ENCODE data around the gene TNFRSF4. TPM values are rescaled to one million over a fixed set of nuclear protein-coding genes. Genes with fewer than 3 reads are reported as not detected.

Gene TNFRSF4
- 1 to 10 TPM; 2.8 to 3.5 TPM for total RNA-seq
- polyA plus RNA-seq (ENCODE audit: insufficient read length in 6 of 6) = 1 to 10 TPM; 2.0 to 4.5 (median 2.9) TPM
- long read RNA-seq, donor 1 = 0 reads
- long read RNA-seq, donor 2, partial matches to known transcripts = 0 of 1 reads
- long read RNA-seq, donor 2, other reads (novel, unspliced or antisense) = 0 of 1 reads
- long read RNA-seq, donor 3 = 0 reads
- long read RNA-seq, donor 4, partial matches to known transcripts = 4 of 9 reads
- long read RNA-seq, donor 4, other reads (novel, unspliced or antisense) = 2 of 9 reads
- long read RNA-seq, donor 5 = 0 reads
- long read RNA-seq, donor 6, partial matches to known transcripts = 0 of 1 reads
- long read RNA-seq, donor 6, other reads (novel, unspliced or antisense) = 0 of 1 reads
- long read RNA-seq, donor 7 = 0 reads
- long read RNA-seq, donor 8, partial matches to known transcripts = 0 of 3 reads
- long read RNA-seq, donor 8, other reads (novel, unspliced or antisense) = 0 of 3 reads
- long read RNA-seq, donor 9 = 0 reads
- long read RNA-seq, donor 10, transcript TNFRSF4-201 (7 exons, 1,068 nt) = major isoform, 5 of 9 reads
- long read RNA-seq, donor 10, partial matches to known transcripts = 3 of 9 reads
- long read RNA-seq, donor 10, other reads (novel, unspliced or antisense) = 1 of 9 reads
- long read RNA-seq, donor 11, partial matches to known transcripts = 0 of 1 reads
- long read RNA-seq, donor 11, other reads (novel, unspliced or antisense) = 0 of 1 reads
- long read RNA-seq, donor 12 = 0 reads

DNA sequence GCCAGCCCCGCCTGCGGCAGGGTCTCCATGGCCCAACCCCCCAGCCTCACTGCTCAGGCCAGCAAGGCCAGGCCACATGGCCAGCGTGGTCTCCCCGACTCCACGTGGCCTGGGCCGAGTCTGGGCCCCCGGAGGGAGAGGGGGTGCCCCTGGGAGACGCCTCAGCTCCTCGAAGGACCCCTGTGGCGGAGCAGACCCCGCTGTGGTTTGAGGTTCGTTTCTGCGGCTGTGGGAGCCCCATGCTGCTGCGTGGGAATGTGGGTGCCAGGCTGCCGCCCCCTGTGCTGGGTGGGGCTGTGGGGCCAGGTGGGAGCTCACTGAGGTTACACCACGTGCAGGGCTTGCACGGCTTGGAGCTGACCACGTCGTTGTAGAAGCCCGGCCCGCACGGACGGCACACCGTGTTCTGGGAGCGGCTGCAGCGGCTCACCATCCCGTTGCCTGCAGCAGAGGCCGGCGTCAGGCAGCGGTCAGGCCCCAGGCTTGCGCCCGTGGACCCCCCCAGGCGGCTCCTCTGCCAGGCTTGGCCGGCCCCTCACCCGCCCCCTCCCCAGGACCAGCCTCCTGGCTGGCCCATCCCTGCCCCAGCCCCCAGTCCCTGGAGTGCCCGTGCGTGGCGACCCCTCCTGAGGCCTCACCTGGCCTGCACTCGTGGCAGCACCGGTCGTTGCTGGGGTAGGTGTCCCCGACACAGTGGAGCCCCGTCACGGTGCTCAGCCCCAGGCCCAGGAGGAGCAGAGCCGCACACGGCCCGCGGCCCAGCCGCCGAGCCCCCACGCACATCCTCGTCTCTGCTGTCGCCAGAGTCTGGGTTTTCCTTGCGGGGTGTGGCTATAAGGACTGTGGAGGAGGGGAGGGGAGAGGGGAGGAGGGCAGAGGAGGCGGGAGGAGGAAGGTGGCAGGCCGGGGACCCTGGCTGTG lies at the start of gene TNFRSF4:
TSS of gene TNFRSF4 (minus strand) at position 809 of the 921 bp plus-strand sequence. CDS start at position 783, 26 bp downstream.
- Histone ChIP-seq H3K9me3 (no peaks in the 10 kb centered on the region), H3K27ac (peak within 1 kb of the TSS in 1 of 2 donors; percentile 63), H3K36me3 (peaks cover 0 to 35% of the 10 kb centered on the region in 2 donors), H3K4me1 (peaks cover 0 to 47% of the 10 kb centered on the region in 2 donors), H3K27me3 (peaks cover 0 to 37% of the 10 kb centered on the region in 2 donors), H3K4me3 (peak within 1 kb of the TSS in 1 of 2 donors; percentile 32)
- TF ChIP-seq, protein P1, sequence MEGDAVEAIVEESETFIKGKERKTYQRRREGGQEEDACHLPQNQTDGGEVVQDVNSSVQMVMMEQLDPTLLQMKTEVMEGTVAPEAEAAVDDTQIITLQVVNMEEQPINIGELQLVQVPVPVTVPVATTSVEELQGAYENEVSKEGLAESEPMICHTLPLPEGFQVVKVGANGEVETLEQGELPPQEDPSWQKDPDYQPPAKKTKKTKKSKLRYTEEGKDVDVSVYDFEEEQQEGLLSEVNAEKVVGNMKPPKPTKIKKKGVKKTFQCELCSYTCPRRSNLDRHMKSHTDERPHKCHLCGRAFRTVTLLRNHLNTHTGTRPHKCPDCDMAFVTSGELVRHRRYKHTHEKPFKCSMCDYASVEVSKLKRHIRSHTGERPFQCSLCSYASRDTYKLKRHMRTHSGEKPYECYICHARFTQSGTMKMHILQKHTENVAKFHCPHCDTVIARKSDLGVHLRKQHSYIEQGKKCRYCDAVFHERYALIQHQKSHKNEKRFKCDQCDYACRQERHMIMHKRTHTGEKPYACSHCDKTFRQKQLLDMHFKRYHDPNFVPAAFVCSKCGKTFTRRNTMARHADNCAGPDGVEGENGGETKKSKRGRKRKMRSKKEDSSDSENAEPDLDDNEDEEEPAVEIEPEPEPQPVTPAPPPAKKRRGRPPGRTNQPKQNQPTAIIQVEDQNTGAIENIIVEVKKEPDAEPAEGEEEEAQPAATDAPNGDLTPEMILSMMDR (IDR thresholded peaks at IDR 0.05) = no peak
- peak; percentile 7 for ATAC-seq
- peak in 1 of 4 donors; percentile 81 for DNase-seq
- intact Hi-C loops (cut with DNase I) = no loop called here

DNA sequence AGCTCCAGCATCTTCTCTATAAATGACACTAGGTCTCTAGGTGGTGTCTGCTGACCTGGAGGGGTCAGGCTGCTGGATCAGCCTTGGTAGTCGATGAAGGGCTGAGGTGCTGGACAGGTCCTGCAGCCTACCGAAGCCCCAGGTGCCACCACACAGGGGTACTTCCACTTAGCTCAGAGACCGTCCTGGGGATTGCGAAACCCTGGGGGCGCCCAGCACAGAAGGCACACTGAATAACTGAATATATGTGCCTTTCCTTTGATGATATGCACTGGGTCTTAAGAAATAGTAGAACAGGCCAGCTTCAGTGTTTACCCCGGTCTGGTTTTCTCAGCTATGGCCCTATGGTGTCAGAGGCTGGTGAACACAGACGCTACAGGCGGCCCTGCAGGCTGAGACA lies 48.8 kb upstream of the TNFRSF4 start:
- Histone ChIP-seq H3K27me3 (no peaks in the 10 kb centered on the region), H3K36me3 (peaks cover 0 to 90% of the 10 kb centered on the region in 2 donors), H3K27ac (no peak overlapping the region), H3K4me1 (peaks cover 0 to 7% of the 10 kb centered on the region in 2 donors), H3K4me3 (no peak overlapping the region), H3K9me3 (no peaks in the 10 kb centered on the region)
- intact Hi-C loops (cut with DNase I) = no loop called here
- DNase-seq (no peak), ATAC-seq (no peak)
- TF ChIP-seq, protein P1 (IDR thresholded peaks at IDR 0.05) = no peak

DNA sequence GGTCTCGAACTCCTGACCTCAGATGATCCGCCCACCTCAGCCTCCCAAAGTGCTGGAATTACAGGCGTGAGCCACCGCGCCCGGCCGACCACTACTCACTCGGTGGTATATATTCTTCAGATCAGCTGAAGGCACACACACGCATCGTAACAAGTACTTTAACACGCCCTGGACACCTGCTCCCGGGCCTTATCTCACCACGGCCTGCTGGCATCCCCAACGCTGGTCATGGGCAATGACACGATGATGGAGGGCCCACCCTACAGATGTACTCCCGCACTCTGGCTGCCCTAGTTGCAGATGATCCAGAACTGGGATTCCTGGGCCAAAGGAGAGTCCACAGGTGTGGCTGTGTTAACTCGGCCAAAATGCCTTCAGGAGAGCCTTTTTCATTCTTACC lies 48.1 kb upstream of the TNFRSF4 start:
- Histone ChIP-seq H3K4me3 (no peak overlapping the region), H3K27me3 (no peaks in the 10 kb centered on the region), H3K4me1 (peaks cover 0 to 7% of the 10 kb centered on the region in 2 donors), H3K9me3 (no peaks in the 10 kb centered on the region), H3K36me3 (peaks cover 0 to 85% of the 10 kb centered on the region in 2 donors), H3K27ac (no peak overlapping the region)
- intact Hi-C loops (cut with DNase I) = no loop called here
- ATAC-seq (no peak), DNase-seq (no peak)
- TF ChIP-seq, protein P1 (IDR thresholded peaks at IDR 0.05) = no peak

DNA sequence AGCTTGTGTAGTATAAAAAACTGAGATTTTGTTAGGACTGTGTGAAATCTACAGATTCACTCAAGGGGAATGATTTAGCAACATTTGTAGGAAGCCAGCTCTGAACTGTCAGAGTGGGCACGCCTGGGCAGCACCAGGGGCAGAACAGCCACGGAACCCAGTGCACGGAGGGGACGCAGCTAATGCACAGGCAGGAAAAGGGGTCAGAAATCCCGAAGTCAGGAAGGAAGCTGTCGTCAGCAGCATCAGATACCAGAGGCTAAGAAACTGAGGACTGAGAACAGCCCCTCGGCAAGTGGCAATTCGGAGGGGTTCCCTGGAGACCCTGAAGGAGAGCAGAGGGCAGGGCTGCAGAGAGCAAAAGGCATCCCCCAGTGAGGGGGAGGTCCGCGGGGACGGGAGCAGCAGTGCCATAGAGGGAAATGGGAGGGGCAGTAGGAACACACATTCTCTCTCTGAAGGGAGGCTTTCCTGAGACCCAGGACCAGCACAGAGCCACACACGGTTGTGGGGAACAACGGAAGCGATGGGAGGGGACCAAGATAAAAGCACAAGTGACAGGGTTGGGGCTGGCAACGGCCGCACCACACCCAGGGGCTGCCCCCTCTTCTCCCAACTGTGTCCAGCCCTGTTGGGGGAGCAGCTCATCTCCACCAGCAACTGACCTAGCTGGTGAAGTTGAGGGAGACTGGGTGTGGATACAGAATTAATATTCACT lies 47.0 kb upstream of the TNFRSF4 start:
- intact Hi-C loops (cut with DNase I) = no loop called here
- Histone ChIP-seq H3K4me3 (no peak overlapping the region), H3K27me3 (no peaks in the 10 kb centered on the region), H3K9me3 (no peaks in the 10 kb centered on the region), H3K27ac (peak overlapping the region in 1 of 2 donors; percentile 45), H3K36me3 (peaks cover 0 to 85% of the 10 kb centered on the region in 2 donors), H3K4me1 (peaks cover 0 to 7% of the 10 kb centered on the region in 2 donors)
- DNase-seq (no peak), ATAC-seq (no peak)
- TF ChIP-seq, protein P1 (IDR thresholded peaks at IDR 0.05) = no peak

Data from left lung (tissue), 14 donors.